WTC11 (cell line): ENCODE results near the gene SMG9. TPM values are rescaled to one million over a fixed set of nuclear protein-coding genes. Genes with fewer than 3 reads are reported as not detected.

Experiments
- ATAC-seq: fragments of 200-7000 bp; cut with Tn5 transposase; 2 replicates; pipeline ENCODE4 v1.10.0; 2021; ENCODE audit warnings: mild to moderate bottlenecking, moderate library complexity
- CTCF ChIA-PET: fragments of 300-600 bp; sonication (Branson Sonifier 250); formaldehyde crosslinking; loops from one replicate; lab custom pipeline; 2021; ENCODE audit warnings: antibody characterized with exemption; lab: Charles Lee
- POLR2A ChIA-PET: fragments of 350-600 bp; sonication (Branson Sonifier 250); formaldehyde crosslinking; loops from one replicate; lab custom pipeline; 2021; ENCODE audit warnings: antibody characterized with exemption; lab: Charles Lee
- DNase-seq: peaks from one replicate; pipeline ENCODE4 v3.0.0; 2021; ENCODE audit warnings: low spot score
- H3K27ac Mint-ChIP-seq: 2 replicates; pipeline ENCODE4 v1.8.0; 2021; ENCODE audit warnings: mixed read lengths
- H3K27me3 Mint-ChIP-seq: 2 replicates; pipeline ENCODE4 v1.8.0; 2021; ENCODE audit warnings: low read depth, mild to moderate bottlenecking, moderate library complexity, mixed read lengths
- H3K36me3 Mint-ChIP-seq: 2 replicates; pipeline ENCODE4 v1.8.0; 2021; ENCODE audit warnings: mixed read lengths
- H3K4me1 Mint-ChIP-seq: 2 replicates; pipeline ENCODE4 v1.8.0; 2022; ENCODE audit warnings: mixed read lengths
- H3K4me3 Mint-ChIP-seq: 2 replicates; pipeline ENCODE4 v1.8.0; 2021; ENCODE audit warnings: mild to moderate bottlenecking, moderate library complexity, mixed read lengths
- H3K9me3 Mint-ChIP-seq: 2 replicates; pipeline ENCODE4 v1.8.0; 2021; ENCODE audit warnings: mixed read lengths
- ATF3 ChIP-seq: sonication (generic); formaldehyde crosslinking; conservative IDR thresholded peaks from 2 replicates; pipeline ENCODE4 v1.8.1; 2022; ENCODE audit warnings: mild to moderate bottlenecking, missing genetic modification reagents
- GABPB1 ChIP-seq: sonication (generic); formaldehyde crosslinking; IDR thresholded peaks from 2 replicates; pipeline ENCODE4 v1.8.1; 2023; ENCODE audit warnings: mild to moderate bottlenecking, missing genetic modification reagents
- JAZF1 ChIP-seq: fragments of 250-450 bp; sonication (Bioruptor Pico); IDR thresholded peaks from 2 replicates; pipeline ENCODE4 v1.9.0; 2021; ENCODE audit warnings: moderate library complexity, mild to moderate bottlenecking, inconsistent platforms
- JUN ChIP-seq: sonication (generic); formaldehyde crosslinking; IDR thresholded peaks from 2 replicates; pipeline ENCODE4 v1.8.0; 2023; ENCODE audit warnings: mild to moderate bottlenecking, missing genetic modification reagents
- MYBL2 ChIP-seq: sonication (generic); formaldehyde crosslinking; IDR thresholded peaks from 2 replicates; pipeline ENCODE4 v1.8.1; 2023; ENCODE audit warnings: mild to moderate bottlenecking, moderate library complexity, missing genetic modification reagents
- NFATC4 ChIP-seq: fragments of 250-450 bp; sonication (Bioruptor Pico); IDR thresholded peaks from 2 replicates; pipeline ENCODE4 v1.9.0; 2021; ENCODE audit warnings: mild to moderate bottlenecking
- SMAD4 ChIP-seq: sonication (generic); formaldehyde crosslinking; IDR thresholded peaks from 2 replicates; pipeline ENCODE4 v1.8.0; 2022; ENCODE audit warnings: mild to moderate bottlenecking, missing genetic modification reagents
- SOX15 ChIP-seq: fragments of 250-450 bp; sonication (Bioruptor Pico); IDR thresholded peaks from 2 replicates; pipeline ENCODE4 v1.9.0; 2021; ENCODE audit warnings: mild to moderate bottlenecking
- SP1 ChIP-seq: sonication (generic); formaldehyde crosslinking; conservative IDR thresholded peaks from 2 replicates; pipeline ENCODE4 v1.8.1; 2022; ENCODE audit warnings: missing genetic modification reagents
- TEAD1 ChIP-seq: sonication (generic); formaldehyde crosslinking; IDR thresholded peaks from 2 replicates; pipeline ENCODE4 v1.8.0; 2022; ENCODE audit warnings: mild to moderate bottlenecking, missing genetic modification reagents
- ZBTB43 ChIP-seq: sonication (generic); formaldehyde crosslinking; IDR thresholded peaks from 2 replicates; pipeline ENCODE4 v1.8.1; 2023; ENCODE audit warnings: mild to moderate bottlenecking, missing genetic modification reagents
- ZNF512 ChIP-seq: sonication (generic); formaldehyde crosslinking; IDR thresholded peaks from 2 replicates; pipeline ENCODE4 v1.8.1; 2022; ENCODE audit warnings: missing genetic modification reagents, borderline replicate concordance
- ZSCAN18 ChIP-seq: fragments of 250-450 bp; sonication (Bioruptor Pico); IDR thresholded peaks from 2 replicates; pipeline ENCODE4 v2.1.2; 2022; ENCODE audit warnings: mild to moderate bottlenecking, moderate library complexity
- total RNA-seq: library from RNA; stranded (reverse); gene quantifications from 3 replicates; pipeline ENCODE4 v1.2.3, GENCODE V29; 2021
- TF ChIP-seq, protein P1 (sequence below): sonication (generic); formaldehyde crosslinking; IDR thresholded peaks from 2 replicates; pipeline ENCODE4 v1.8.1; 2022; ENCODE audit warnings: low read depth, missing genetic modification reagents, borderline replicate concordance
- TF ChIP-seq, protein P2 (sequence below): sonication (generic); formaldehyde crosslinking; IDR thresholded peaks from 2 replicates; pipeline ENCODE4 v1.8.1; 2023; ENCODE audit warnings: mild to moderate bottlenecking, missing genetic modification reagents, moderate library complexity
- TF ChIP-seq, protein P3 (sequence below): sonication (generic); formaldehyde crosslinking; IDR thresholded peaks from 2 replicates; pipeline ENCODE4 v1.8.0; 2023; ENCODE audit warnings: mild to moderate bottlenecking, missing genetic modification reagents
- TF ChIP-seq, protein P4 (sequence below): fragments of 250-450 bp; sonication (Bioruptor Pico); IDR thresholded peaks from 2 replicates; pipeline ENCODE4 v1.8.0; 2021; ENCODE audit warnings: mild to moderate bottlenecking
- TF ChIP-seq, protein P5 (sequence below): sonication (generic); formaldehyde crosslinking; IDR thresholded peaks from 2 replicates; pipeline ENCODE4 v1.8.0; 2022; ENCODE audit warnings: mild to moderate bottlenecking, missing genetic modification reagents
- TF ChIP-seq, protein P6 (sequence below): fragments of 250-450 bp; sonication (Bioruptor Pico); IDR thresholded peaks from 2 replicates; pipeline ENCODE4 v1.9.0; 2021; ENCODE audit warnings: mild to moderate bottlenecking
- TF ChIP-seq, protein P7 (sequence below): sonication (generic); formaldehyde crosslinking; IDR thresholded peaks from 2 replicates; pipeline ENCODE4 v1.8.0; 2023; ENCODE audit warnings: missing genetic modification reagents

Gene SMG9
- total RNA-seq, 1 experiment from 2014 or later: 25.7 TPM

DNA sequence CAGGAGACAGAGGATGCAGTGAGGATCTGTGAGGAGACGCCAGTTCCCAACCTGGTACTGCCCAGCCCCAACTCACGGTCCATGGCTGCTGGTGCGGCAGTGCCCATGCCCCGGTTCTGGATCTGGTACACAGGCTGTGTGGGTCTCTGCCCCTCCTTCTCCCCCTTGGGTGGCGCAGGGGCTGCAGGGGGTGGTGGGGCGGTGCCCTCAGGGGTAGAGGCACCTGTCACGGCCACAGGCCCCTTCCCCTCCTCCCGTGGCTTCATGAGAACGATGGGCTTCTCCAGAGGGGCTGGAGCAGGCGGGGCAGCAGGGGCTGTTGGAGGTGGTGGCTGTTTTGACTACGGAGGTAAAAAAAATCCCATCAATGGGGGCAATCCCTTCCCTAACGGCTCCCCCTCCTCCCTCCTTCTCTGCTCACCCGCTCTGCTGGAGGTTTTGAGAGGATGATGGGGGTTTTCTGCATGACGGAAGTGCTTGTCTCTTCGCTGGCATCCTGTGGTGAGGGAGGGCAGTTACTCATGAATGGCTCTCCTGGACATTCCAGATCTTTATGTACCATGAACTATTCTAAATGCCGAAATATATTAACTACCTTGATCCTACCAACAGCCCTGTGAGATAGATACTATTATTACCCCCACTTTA lies 7.1 kb downstream of the SMG9 start (continued):
- TF ChIP-seq, protein P1, sequence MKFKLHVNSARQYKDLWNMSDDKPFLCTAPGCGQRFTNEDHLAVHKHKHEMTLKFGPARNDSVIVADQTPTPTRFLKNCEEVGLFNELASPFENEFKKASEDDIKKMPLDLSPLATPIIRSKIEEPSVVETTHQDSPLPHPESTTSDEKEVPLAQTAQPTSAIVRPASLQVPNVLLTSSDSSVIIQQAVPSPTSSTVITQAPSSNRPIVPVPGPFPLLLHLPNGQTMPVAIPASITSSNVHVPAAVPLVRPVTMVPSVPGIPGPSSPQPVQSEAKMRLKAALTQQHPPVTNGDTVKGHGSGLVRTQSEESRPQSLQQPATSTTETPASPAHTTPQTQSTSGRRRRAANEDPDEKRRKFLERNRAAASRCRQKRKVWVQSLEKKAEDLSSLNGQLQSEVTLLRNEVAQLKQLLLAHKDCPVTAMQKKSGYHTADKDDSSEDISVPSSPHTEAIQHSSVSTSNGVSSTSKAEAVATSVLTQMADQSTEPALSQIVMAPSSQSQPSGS (CRISPR knock-in tag): no peak
- TF ChIP-seq ZNF512 (CRISPR knock-in tag): no peak
- TF ChIP-seq, protein P2, sequence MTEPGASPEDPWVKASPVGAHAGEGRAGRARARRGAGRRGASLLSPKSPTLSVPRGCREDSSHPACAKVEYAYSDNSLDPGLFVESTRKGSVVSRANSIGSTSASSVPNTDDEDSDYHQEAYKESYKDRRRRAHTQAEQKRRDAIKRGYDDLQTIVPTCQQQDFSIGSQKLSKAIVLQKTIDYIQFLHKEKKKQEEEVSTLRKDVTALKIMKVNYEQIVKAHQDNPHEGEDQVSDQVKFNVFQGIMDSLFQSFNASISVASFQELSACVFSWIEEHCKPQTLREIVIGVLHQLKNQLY (CRISPR knock-in tag): no peak
- TF ChIP-seq, all 79 proteins: peak for 0

DNA sequence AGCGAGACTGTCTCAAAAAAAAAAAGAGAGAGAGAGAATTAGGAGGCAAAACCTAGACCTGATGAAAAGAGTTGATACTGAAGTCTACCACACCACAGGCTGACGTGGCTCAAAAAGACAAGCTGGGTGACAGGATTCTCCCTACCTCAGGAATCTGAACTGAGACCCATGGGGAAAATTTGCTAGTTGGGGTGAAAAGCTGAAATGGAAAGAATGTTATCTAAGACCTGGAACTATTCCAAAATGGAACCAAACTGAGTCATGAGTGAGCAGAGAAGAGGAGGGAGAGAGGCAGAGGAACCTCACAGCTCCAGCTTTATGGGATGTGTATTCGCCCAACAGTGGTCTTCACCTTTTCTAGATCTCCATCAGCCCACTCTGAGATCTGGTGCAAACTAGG lies 11.7 kb downstream of the SMG9 start:
- Mint-ChIP-seq H3K27me3 (no peaks in the 10 kb centered on the region), H3K4me3 (no peak overlapping the region), H3K36me3 (peaks cover 61% of the 10 kb centered on the region), H3K4me1 (peaks cover 6% of the 10 kb centered on the region; the same call in 1 of the 2 replicates), H3K9me3 (no peaks in the 10 kb centered on the region), H3K27ac (no peak overlapping the region)
- DNase-seq: no peak
- POLR2A ChIA-PET: no interaction called here
- no peak for TF ChIP-seq MYBL2 (CRISPR knock-in tag)
- TF ChIP-seq ATF3 (CRISPR knock-in tag): no peak
- TF ChIP-seq ZBTB43 (CRISPR knock-in tag): no peak
- no peak for TF ChIP-seq TEAD1 (CRISPR knock-in tag)
- TF ChIP-seq SOX15: no peak
- TF ChIP-seq, protein P3, sequence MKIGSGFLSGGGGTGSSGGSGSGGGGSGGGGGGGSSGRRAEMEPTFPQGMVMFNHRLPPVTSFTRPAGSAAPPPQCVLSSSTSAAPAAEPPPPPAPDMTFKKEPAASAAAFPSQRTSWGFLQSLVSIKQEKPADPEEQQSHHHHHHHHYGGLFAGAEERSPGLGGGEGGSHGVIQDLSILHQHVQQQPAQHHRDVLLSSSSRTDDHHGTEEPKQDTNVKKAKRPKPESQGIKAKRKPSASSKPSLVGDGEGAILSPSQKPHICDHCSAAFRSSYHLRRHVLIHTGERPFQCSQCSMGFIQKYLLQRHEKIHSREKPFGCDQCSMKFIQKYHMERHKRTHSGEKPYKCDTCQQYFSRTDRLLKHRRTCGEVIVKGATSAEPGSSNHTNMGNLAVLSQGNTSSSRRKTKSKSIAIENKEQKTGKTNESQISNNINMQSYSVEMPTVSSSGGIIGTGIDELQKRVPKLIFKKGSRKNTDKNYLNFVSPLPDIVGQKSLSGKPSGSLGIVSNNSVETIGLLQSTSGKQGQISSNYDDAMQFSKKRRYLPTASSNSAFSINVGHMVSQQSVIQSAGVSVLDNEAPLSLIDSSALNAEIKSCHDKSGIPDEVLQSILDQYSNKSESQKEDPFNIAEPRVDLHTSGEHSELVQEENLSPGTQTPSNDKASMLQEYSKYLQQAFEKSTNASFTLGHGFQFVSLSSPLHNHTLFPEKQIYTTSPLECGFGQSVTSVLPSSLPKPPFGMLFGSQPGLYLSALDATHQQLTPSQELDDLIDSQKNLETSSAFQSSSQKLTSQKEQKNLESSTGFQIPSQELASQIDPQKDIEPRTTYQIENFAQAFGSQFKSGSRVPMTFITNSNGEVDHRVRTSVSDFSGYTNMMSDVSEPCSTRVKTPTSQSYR (CRISPR knock-in tag): no peak
- TF ChIP-seq, protein P4, sequence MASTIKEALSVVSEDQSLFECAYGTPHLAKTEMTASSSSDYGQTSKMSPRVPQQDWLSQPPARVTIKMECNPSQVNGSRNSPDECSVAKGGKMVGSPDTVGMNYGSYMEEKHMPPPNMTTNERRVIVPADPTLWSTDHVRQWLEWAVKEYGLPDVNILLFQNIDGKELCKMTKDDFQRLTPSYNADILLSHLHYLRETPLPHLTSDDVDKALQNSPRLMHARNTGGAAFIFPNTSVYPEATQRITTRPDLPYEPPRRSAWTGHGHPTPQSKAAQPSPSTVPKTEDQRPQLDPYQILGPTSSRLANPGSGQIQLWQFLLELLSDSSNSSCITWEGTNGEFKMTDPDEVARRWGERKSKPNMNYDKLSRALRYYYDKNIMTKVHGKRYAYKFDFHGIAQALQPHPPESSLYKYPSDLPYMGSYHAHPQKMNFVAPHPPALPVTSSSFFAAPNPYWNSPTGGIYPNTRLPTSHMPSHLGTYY (CRISPR knock-in tag): no peak
- no peak for TF ChIP-seq GABPB1
- no peak for TF ChIP-seq JUN (CRISPR knock-in tag)
- TF ChIP-seq, protein P5, sequence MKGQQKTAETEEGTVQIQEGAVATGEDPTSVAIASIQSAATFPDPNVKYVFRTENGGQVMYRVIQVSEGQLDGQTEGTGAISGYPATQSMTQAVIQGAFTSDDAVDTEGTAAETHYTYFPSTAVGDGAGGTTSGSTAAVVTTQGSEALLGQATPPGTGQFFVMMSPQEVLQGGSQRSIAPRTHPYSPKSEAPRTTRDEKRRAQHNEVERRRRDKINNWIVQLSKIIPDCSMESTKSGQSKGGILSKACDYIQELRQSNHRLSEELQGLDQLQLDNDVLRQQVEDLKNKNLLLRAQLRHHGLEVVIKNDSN: no peak
- no peak for TF ChIP-seq SP1 (CRISPR knock-in tag)
- TF ChIP-seq, protein P6, sequence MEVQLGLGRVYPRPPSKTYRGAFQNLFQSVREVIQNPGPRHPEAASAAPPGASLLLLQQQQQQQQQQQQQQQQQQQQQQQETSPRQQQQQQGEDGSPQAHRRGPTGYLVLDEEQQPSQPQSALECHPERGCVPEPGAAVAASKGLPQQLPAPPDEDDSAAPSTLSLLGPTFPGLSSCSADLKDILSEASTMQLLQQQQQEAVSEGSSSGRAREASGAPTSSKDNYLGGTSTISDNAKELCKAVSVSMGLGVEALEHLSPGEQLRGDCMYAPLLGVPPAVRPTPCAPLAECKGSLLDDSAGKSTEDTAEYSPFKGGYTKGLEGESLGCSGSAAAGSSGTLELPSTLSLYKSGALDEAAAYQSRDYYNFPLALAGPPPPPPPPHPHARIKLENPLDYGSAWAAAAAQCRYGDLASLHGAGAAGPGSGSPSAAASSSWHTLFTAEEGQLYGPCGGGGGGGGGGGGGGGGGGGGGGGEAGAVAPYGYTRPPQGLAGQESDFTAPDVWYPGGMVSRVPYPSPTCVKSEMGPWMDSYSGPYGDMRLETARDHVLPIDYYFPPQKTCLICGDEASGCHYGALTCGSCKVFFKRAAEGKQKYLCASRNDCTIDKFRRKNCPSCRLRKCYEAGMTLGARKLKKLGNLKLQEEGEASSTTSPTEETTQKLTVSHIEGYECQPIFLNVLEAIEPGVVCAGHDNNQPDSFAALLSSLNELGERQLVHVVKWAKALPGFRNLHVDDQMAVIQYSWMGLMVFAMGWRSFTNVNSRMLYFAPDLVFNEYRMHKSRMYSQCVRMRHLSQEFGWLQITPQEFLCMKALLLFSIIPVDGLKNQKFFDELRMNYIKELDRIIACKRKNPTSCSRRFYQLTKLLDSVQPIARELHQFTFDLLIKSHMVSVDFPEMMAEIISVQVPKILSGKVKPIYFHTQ (CRISPR knock-in tag): no peak
- no peak for TF ChIP-seq JAZF1 (CRISPR knock-in tag)
- no peak for TF ChIP-seq SMAD4 (CRISPR knock-in tag)
- TF ChIP-seq ZSCAN18 (CRISPR knock-in tag): no peak
- TF ChIP-seq, protein P7, sequence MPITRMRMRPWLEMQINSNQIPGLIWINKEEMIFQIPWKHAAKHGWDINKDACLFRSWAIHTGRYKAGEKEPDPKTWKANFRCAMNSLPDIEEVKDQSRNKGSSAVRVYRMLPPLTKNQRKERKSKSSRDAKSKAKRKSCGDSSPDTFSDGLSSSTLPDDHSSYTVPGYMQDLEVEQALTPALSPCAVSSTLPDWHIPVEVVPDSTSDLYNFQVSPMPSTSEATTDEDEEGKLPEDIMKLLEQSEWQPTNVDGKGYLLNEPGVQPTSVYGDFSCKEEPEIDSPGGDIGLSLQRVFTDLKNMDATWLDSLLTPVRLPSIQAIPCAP (CRISPR knock-in tag): no peak
- no peak for TF ChIP-seq NFATC4 (CRISPR knock-in tag)
- CTCF ChIA-PET: interaction anchor here (0.8 to 1.0 kb wide), 2 partner anchors 16 to 75 kb away, joined by 3 to 4 read pairs; no protein-coding TSS in a partner anchor
- no peak for ATAC-seq
